ENCODE results near the gene BAD.
"Not testable (repeated sequence)": the region's sequence is repeated elsewhere in the genome, so short reads cannot be mapped to it uniquely, and the experiment has no call there.

DNA sequence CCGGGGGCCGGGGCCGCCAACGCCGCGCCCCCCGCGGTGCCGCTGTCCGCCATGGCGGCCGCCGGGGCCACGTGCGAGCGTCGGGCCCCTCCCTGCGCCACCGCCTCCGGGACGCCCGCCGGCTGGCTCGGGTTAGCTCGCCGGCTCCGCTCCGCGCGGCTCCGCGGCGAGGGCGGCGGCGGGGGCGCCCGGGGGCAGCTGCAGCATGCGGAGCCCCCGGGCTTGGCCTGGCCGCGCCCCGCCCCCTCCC, 37.9 kb downstream of the BAD start:
- not testable (repeated sequence) for TF ChIP-seq ARNTL (CRISPR knock-in tag; IDR thresholded peaks at IDR 0.05; ENCODE audit: borderline replicate concordance, low read depth); SNAI2 (CRISPR knock-in tag; IDR thresholded peaks at IDR 0.05); ZNF8 (CRISPR knock-in tag; IDR thresholded peaks at IDR 0.05); ZNF565 (CRISPR knock-in tag; conservative IDR thresholded peaks at IDR 0.05; ENCODE audit: low read depth); ZFP3 (CRISPR knock-in tag; IDR thresholded peaks at IDR 0.05); ISL1 (CRISPR knock-in tag; IDR thresholded peaks at IDR 0.05); RARB (CRISPR knock-in tag; IDR thresholded peaks at IDR 0.05); ZFP30 (CRISPR knock-in tag; IDR thresholded peaks at IDR 0.05); ESRRG (CRISPR knock-in tag; IDR thresholded peaks at IDR 0.05); TCF4 (CRISPR knock-in tag; IDR thresholded peaks at IDR 0.05; ENCODE audit: borderline replicate concordance)
- TF ChIP-seq, protein P1, sequence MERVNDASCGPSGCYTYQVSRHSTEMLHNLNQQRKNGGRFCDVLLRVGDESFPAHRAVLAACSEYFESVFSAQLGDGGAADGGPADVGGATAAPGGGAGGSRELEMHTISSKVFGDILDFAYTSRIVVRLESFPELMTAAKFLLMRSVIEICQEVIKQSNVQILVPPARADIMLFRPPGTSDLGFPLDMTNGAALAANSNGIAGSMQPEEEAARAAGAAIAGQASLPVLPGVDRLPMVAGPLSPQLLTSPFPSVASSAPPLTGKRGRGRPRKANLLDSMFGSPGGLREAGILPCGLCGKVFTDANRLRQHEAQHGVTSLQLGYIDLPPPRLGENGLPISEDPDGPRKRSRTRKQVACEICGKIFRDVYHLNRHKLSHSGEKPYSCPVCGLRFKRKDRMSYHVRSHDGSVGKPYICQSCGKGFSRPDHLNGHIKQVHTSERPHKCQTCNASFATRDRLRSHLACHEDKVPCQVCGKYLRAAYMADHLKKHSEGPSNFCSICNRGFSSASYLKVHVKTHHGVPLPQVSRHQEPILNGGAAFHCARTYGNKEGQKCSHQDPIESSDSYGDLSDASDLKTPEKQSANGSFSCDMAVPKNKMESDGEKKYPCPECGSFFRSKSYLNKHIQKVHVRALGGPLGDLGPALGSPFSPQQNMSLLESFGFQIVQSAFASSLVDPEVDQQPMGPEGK (CRISPR knock-in tag; IDR thresholded peaks at IDR 0.05; ENCODE audit: borderline replicate concordance) = not testable (repeated sequence)
- TF ChIP-seq, protein P2, sequence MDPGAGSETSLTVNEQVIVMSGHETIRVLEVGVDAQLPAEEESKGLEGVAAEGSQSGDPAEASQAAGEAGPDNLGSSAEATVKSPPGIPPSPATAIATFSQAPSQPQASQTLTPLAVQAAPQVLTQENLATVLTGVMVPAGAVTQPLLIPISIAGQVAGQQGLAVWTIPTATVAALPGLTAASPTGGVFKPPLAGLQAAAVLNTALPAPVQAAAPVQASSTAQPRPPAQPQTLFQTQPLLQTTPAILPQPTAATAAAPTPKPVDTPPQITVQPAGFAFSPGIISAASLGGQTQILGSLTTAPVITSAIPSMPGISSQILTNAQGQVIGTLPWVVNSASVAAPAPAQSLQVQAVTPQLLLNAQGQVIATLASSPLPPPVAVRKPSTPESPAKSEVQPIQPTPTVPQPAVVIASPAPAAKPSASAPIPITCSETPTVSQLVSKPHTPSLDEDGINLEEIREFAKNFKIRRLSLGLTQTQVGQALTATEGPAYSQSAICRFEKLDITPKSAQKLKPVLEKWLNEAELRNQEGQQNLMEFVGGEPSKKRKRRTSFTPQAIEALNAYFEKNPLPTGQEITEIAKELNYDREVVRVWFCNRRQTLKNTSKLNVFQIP (CRISPR knock-in tag; IDR thresholded peaks at IDR 0.05; ENCODE audit: borderline replicate concordance, low read depth) = not testable (repeated sequence)
- TF ChIP-seq, protein P3, sequence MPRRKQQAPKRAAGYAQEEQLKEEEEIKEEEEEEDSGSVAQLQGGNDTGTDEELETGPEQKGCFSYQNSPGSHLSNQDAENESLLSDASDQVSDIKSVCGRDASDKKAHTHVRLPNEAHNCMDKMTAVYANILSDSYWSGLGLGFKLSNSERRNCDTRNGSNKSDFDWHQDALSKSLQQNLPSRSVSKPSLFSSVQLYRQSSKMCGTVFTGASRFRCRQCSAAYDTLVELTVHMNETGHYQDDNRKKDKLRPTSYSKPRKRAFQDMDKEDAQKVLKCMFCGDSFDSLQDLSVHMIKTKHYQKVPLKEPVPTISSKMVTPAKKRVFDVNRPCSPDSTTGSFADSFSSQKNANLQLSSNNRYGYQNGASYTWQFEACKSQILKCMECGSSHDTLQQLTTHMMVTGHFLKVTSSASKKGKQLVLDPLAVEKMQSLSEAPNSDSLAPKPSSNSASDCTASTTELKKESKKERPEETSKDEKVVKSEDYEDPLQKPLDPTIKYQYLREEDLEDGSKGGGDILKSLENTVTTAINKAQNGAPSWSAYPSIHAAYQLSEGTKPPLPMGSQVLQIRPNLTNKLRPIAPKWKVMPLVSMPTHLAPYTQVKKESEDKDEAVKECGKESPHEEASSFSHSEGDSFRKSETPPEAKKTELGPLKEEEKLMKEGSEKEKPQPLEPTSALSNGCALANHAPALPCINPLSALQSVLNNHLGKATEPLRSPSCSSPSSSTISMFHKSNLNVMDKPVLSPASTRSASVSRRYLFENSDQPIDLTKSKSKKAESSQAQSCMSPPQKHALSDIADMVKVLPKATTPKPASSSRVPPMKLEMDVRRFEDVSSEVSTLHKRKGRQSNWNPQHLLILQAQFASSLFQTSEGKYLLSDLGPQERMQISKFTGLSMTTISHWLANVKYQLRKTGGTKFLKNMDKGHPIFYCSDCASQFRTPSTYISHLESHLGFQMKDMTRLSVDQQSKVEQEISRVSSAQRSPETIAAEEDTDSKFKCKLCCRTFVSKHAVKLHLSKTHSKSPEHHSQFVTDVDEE (CRISPR knock-in tag; IDR thresholded peaks at IDR 0.05) = not testable (repeated sequence)
